DMS53 treated with DMSO at 0.1 percent for 48 hours (cell line): ENCODE data around the gene ARHGAP12.
"Not testable (repeated sequence)": the region's sequence is repeated elsewhere in the genome, so short reads cannot be mapped to it uniquely, and the experiment has no call there.

Experiments
- DNase-seq: peaks from one replicate; lab custom pipeline; 2025; ENCODE audit not compliant: unreplicated experiment; lab: John Stamatoyannopoulos, UW

The ARHGAP12 gene

GRCh38 chr10:31926160-31926559 lies 2.5 kb downstream of the ARHGAP12 start:
- DNase-seq = no peak

GRCh38 chr10:31924833-31925232 lies 3.8 kb downstream of the ARHGAP12 start:
- no peak for DNase-seq

- no peak for DNase-seq
Observed at GRCh38 chr10:31923389-31923788, 5.2 kb downstream of the ARHGAP12 start.

GRCh38 chr10:31921031-31921430 lies 7.6 kb downstream of the ARHGAP12 start:
- DNase-seq = no peak

GRCh38 chr10:31920538-31920937 lies 8.1 kb downstream of the ARHGAP12 start:
- DNase-seq = no peak

- no peak for DNase-seq
Observed at GRCh38 chr10:31918671-31919409, 9.8 kb downstream of the ARHGAP12 start.

- no peak for DNase-seq
Observed at GRCh38 chr10:31914370-31914769, 14.3 kb downstream of the ARHGAP12 start.

GRCh38 chr10:31912898-31913850 lies 15.5 kb downstream of the ARHGAP12 start:
- no peak for DNase-seq

- DNase-seq = no peak
Observed at GRCh38 chr10:31912289-31912688, 16.3 kb downstream of the ARHGAP12 start.

- DNase-seq = no peak
Observed at GRCh38 chr10:31910016-31910415, 18.6 kb downstream of the ARHGAP12 start.

- DNase-seq = no peak
Observed at GRCh38 chr10:31908157-31908556, 20.5 kb downstream of the ARHGAP12 start.

GRCh38 chr10:31906039-31906438 lies 22.6 kb downstream of the ARHGAP12 start:
- DNase-seq = no peak

GRCh38 chr10:31905586-31905985 lies 23.0 kb downstream of the ARHGAP12 start:
- no peak for DNase-seq

- DNase-seq = no peak
Observed at GRCh38 chr10:31902625-31903024, 26.0 kb downstream of the ARHGAP12 start.

- no peak for DNase-seq
Observed at GRCh38 chr10:31897506-31897905, 31.1 kb downstream of the ARHGAP12 start.

GRCh38 chr10:31896968-31897384 lies 31.7 kb downstream of the ARHGAP12 start:
- DNase-seq = no peak

GRCh38 chr10:31895722-31896121 lies 32.9 kb downstream of the ARHGAP12 start:
- not testable (repeated sequence) for DNase-seq

- DNase-seq = no peak
Observed at GRCh38 chr10:31888442-31888841, 40.2 kb downstream of the ARHGAP12 start.

GRCh38 chr10:31887850-31888249 lies 40.8 kb downstream of the ARHGAP12 start:
- DNase-seq = no peak

- DNase-seq = no peak
Observed at GRCh38 chr10:31886885-31887284, 41.7 kb downstream of the ARHGAP12 start.

- DNase-seq = no peak
Observed at GRCh38 chr10:31885971-31886370, 42.7 kb downstream of the ARHGAP12 start.

- no peak for DNase-seq
Observed at GRCh38 chr10:31884386-31884785, 44.2 kb downstream of the ARHGAP12 start.
